ENCODE results near the gene COTL1. TPM values are rescaled to one million over a fixed set of nuclear protein-coding genes. Genes with fewer than 3 reads are reported as not detected.

Gene COTL1
- total RNA-seq, 1 donor from 2014 or later: 210 TPM

DNA sequence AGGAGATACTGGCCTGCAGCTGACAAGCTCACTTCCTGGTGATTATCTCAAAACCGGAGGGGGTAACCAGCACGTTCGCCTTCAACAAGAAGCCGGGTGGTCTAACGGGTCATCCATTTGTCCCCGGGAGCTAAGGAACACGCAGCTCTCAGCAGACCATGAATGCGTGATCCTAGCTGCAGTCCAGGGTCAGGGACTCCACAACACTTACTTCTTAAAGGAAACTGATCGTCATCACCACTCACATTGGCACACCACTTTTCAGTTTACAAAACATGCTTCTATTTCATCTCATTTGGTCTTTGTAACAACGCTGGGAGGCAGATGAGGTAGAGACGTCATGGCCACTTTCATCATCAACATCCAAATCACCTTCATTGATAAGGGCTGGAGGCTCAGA is 25.2 kb downstream of the COTL1 start:
- TF ChIP-seq, protein P1, sequence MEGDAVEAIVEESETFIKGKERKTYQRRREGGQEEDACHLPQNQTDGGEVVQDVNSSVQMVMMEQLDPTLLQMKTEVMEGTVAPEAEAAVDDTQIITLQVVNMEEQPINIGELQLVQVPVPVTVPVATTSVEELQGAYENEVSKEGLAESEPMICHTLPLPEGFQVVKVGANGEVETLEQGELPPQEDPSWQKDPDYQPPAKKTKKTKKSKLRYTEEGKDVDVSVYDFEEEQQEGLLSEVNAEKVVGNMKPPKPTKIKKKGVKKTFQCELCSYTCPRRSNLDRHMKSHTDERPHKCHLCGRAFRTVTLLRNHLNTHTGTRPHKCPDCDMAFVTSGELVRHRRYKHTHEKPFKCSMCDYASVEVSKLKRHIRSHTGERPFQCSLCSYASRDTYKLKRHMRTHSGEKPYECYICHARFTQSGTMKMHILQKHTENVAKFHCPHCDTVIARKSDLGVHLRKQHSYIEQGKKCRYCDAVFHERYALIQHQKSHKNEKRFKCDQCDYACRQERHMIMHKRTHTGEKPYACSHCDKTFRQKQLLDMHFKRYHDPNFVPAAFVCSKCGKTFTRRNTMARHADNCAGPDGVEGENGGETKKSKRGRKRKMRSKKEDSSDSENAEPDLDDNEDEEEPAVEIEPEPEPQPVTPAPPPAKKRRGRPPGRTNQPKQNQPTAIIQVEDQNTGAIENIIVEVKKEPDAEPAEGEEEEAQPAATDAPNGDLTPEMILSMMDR (IDR thresholded peaks at IDR 0.05; ENCODE audit: insufficient read depth, low read length, poor library complexity, severe bottlenecking): no peak

DNA sequence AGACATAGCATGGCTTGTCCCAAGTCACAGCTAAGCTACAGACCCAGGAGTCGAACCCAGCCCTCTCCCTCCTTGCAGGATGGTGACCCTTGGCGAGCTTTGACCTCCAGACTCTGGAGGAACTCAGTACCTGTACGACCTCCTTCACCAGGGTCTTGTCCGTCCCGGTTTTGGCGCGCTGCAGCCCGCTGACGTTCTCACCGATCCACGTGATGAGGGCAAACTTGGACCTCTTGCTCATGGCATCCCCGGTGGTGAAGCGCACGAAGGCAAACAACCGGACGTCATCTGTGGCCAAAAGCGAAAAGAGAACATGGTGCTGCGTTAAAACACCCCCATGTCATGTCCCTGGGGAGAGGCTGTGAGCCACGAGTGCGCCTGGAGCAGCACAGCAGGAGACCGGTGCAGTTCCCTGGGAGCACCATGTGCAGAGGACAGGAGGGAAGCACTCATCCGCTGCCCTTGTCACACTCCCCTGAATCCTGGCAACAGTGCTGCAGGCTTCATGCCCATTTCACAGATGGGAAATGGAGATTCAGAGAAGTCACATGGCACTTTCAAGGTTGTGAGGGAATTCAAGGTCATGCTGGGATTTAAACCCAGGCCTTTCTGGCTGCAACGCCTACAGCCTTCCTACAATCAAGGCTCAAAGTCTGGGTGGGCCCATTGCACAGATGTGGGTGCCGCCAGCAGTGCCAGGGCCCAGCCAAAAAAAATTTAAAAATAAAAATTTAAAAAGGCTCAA is 27.7 kb downstream of the COTL1 start:
- Histone ChIP-seq H3K27me3 (ENCODE audit: control insufficient read depth, insufficient read depth, low read length) (no peaks in the 10 kb centered on the region), H3K36me3 (ENCODE audit: control insufficient read depth, insufficient read depth, low read length) (peaks cover 2% of the 10 kb centered on the region), H3K4me3 (ENCODE audit: low read depth, low read length) (no peak overlapping the region)
- TF ChIP-seq, protein P1 (IDR thresholded peaks at IDR 0.05; ENCODE audit: insufficient read depth, low read length, poor library complexity, severe bottlenecking): no peak
- no peak for DNase-seq (ENCODE audit: low read depth)

More for the DNA sequence above, 25.2 kb downstream of the COTL1 start:
- Histone ChIP-seq H3K4me3 (ENCODE audit: low read depth, low read length) (no peak overlapping the region), H3K36me3 (ENCODE audit: control insufficient read depth, insufficient read depth, low read length) (peaks cover 2% of the 10 kb centered on the region), H3K27me3 (ENCODE audit: control insufficient read depth, insufficient read depth, low read length) (no peaks in the 10 kb centered on the region)
- no peak for DNase-seq (ENCODE audit: low read depth)

DNA sequence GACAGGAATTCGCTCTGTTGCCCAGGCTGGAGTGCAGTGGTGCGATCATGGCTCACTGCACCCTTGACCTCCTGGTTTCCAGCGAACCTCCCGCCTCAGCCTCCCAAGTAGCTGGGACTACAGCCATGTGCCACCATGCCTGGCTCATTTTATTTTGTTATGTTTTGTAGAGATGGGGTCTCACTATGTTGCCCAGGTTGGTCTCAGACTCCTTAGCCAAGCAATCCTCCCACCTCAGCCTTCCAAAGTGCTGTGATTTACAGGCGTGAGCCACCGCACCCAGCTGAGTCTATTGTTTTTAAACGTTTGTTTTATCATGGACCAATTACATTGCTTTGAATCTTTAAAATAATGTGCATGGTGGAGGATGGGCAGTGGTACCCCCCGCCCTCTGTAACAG is 28.9 kb downstream of the COTL1 start:
- TF ChIP-seq, protein P1 (IDR thresholded peaks at IDR 0.05; ENCODE audit: insufficient read depth, low read length, poor library complexity, severe bottlenecking): no peak
- Histone ChIP-seq H3K27me3 (ENCODE audit: control insufficient read depth, insufficient read depth, low read length) (no peaks in the 10 kb centered on the region), H3K36me3 (ENCODE audit: control insufficient read depth, insufficient read depth, low read length) (peaks cover 3% of the 10 kb centered on the region), H3K4me3 (ENCODE audit: low read depth, low read length) (no peak overlapping the region)
- DNase-seq (ENCODE audit: low read depth): no peak

DNA sequence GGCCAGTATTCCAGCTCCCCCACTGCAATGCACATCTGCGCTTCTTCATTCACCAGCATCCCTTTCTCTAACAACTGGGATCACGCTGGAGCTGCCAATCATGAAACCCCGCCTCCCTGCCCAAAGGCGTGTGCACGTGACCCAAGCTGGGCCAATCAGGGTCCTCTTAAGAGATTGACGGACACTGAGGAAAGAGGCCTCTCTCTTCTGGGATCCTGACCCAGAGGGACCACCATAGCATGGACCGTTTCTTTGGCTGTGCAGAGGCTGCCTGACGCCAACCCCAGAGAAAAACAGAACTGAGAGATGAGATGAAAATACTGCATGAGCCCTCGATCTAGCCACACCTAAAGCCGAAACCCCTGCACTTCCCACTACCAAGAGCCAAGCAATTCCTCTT is 32.0 kb downstream of the COTL1 start:
- DNase-seq (ENCODE audit: low read depth): no peak
- TF ChIP-seq, protein P1 (IDR thresholded peaks at IDR 0.05; ENCODE audit: insufficient read depth, low read length, poor library complexity, severe bottlenecking): no peak
- Histone ChIP-seq H3K36me3 (ENCODE audit: control insufficient read depth, insufficient read depth, low read length) (peaks cover 3% of the 10 kb centered on the region), H3K4me3 (ENCODE audit: low read depth, low read length) (no peak overlapping the region), H3K27me3 (ENCODE audit: control insufficient read depth, insufficient read depth, low read length) (no peaks in the 10 kb centered on the region)

DNA sequence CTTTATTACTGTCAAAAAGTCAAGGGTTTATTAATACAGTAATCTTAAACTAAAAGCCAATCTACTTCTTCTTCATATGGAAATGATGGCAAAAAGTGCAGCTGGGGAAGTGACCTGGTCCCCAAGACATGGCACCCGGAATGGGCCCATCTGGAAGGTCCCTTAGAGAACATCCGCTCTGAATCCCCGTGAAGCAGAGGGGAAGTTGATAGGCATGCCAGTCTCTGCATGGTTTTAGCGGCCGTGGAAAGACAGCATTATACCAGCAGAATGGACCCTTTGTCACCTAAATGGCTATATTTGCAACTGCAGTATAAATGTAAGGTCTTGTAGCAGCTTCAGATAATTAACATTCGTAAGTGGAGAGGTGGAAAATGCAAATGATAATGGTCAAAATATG is 32.4 kb downstream of the COTL1 start:
- Histone ChIP-seq H3K27me3 (ENCODE audit: control insufficient read depth, insufficient read depth, low read length) (no peaks in the 10 kb centered on the region), H3K36me3 (ENCODE audit: control insufficient read depth, insufficient read depth, low read length) (peaks cover 3% of the 10 kb centered on the region), H3K4me3 (ENCODE audit: low read depth, low read length) (no peak overlapping the region)
- TF ChIP-seq, protein P1 (IDR thresholded peaks at IDR 0.05; ENCODE audit: insufficient read depth, low read length, poor library complexity, severe bottlenecking): no peak
- no peak for DNase-seq (ENCODE audit: low read depth)

DNA sequence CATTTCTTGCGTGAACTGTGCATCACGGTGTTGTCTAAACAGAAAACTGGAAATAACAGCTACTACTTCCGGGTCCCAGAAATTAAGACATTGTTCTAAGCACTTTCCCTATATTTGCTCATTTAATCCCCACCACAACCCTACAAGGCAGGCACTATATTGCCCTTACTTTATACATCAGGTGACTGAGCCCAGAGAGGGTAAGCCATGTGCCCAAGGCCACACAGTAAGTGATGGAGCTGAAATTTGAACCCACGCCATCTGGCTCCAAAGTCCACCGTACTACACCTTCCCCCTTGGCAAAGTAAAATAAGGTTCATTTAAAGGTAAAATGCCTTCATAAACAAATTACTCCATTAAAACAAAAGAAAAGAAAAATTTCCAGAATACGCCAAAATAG is 33.2 kb downstream of the COTL1 start:
- no peak for DNase-seq (ENCODE audit: low read depth)
- TF ChIP-seq, protein P1 (IDR thresholded peaks at IDR 0.05; ENCODE audit: insufficient read depth, low read length, poor library complexity, severe bottlenecking): no peak
- Histone ChIP-seq H3K4me3 (ENCODE audit: low read depth, low read length) (no peak overlapping the region), H3K36me3 (ENCODE audit: control insufficient read depth, insufficient read depth, low read length) (peaks cover 1% of the 10 kb centered on the region), H3K27me3 (ENCODE audit: control insufficient read depth, insufficient read depth, low read length) (no peaks in the 10 kb centered on the region)

All from kidney epithelial cell (primary cell).